NCI-H2196 (cell line): ENCODE results near the gene PRSS22.

Experiments
- DNase-seq: peaks from one replicate; lab custom pipeline; 2025; ENCODE audit not compliant: unreplicated experiment; lab: John Stamatoyannopoulos, UW

PRSS22 gene

DNA sequence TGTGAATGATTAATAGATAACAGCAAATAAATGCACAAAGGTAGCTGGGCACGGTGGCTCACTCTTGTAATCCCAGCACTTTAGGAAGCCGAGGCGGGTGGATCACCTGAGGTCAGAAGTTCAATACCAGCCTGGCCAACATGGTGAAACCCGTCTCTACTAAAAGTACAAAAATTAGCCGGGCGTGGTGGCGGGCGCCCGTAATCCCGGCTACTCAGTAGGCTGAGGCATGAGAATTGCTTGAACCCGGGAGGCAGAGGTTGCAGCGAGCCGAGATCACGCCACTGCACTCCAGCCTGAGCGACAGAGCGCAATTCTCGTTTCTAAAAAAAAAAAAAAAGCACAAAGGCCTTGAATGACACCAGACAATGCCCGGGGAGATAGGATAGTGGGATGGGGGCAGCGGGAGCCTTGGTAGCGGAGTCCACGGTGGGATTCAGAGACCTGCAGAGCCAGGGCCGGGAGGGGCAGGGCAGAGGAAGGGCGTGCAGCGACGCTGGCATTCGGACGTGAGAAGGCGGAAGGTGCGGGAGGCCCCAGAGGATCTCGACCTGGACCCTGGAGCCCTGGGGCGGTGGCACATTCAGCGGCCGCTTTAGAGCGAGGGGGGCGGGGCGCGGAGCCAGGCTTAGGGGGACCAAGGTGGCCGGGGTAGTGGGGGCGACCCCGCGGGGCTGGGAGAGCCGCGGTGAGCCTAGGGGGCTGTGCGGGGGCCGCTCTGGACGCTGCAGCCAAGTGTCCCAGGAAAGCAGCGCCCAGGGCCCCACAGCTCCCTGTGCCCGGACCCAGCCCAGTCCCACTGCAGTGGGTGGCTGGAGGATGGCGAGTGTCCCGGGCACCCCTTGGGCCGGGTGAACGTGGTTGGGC lies 24.0 kb upstream of the PRSS22 start:
- DNase-seq: peak; percentile 17

DNA sequence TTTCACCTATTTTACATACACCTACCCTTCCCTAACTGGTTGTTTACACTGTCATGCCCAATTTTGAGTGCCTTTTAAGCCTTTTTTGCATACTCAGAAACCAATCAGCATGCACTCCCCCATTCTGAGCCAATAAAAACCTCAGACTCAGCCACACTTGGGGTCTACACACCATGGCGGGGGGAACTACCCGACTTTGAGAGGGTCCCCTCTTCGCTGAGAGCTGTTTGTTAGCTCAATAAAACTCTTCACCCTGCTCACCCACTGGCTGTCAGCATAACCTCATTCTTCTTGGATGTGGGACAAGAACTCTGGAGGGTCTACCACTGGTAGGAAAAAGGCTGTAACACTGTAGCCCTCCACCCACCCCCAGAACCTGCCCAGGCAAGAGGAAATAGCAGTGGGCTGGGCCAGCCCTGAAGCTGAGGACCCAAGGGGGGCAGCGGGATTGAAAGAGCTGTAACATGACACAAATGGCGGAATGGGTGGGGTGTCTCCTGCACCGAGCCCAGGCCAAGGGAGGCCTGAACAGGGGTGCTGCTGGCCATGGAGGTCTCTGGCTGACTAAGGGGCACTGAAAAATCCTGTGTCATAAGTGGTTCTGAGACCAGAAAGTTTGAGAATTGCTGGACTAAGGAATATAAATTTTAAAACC lies 22.0 kb upstream of the PRSS22 start:
- no peak for DNase-seq

DNA sequence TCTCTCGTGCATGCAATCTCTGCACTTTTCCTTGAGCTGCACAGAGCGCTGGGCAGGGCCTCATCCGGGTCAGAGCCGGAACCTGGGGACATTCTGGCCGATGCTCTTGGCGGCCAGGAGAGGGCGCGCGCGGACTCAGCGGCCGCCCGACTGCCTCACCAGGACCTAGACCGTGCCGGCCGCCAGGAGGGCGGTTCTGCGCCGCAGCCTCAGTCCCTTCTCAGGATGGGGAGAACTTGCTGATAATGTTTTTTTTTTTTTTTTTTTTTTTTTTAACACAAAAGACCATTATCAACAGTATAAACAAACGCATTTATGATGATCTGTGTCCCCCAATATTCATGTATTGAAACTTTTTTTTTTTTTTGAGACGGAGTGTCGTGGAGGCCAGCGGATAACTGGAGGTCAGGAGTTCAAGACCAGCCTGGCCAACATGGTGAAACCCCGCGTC lies 17.0 kb upstream of the PRSS22 start:
- peak; percentile 78 for DNase-seq

DNA sequence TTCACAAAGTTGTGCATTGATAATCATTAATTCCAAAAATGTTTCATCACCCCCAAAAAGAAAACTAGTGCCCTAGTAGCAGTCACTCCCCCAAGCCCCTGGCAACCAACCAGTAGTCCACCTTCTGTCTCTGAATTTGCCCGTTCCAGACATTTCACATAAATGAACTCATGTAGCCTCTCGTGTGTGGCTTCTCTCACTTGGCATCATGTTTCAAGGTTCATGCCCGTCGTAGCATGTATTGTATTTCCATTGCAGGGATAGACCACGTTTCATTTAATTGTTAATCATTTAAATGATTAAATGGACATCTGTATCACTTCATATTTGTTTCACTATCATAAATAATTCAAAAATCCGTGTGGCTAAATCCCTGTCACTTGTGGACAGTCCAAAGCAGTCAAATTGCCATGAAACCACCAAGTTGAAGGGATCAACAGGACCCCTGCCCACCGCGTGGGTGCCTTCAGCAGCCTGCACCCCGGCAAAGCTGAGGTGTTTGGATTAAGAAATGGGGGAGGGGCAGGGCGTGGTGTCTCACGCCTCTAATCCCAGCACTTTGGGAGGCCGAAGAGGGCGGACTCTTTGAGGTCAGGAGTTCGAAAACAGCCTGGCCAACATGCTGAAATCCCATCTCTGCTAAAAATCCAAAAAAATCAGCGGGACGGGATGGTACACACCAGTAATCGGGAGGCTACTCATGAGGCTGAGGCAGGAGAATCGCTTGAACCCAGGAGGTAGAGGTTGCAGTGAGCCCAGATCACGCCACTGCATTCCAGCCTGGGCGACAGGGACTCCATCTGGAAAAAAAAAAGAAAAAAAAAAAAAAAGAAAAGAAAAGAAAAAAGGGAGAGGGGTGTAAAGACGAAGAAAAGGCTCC lies 16.3 kb upstream of the PRSS22 start:
- no peak for DNase-seq

DNA sequence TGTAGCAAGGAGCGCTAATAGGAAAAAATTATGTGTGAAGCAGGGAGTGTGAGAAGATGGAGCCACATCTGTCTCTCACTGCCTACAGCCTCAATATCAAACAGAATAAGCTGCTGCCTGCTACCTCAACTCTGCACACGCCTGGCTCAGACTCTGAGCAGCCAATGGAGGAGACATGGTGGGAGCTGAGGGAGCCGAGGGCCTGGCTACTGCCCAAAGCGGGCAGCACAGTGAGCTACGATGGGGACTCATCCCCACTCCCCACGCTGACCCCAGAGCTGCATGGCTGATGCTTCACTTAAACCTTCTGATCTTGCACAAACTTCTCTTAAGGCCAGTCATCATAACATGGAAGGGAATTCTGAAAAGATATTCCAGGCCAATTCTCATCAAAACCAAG lies 14.0 kb upstream of the PRSS22 start:
- DNase-seq: no peak

DNA sequence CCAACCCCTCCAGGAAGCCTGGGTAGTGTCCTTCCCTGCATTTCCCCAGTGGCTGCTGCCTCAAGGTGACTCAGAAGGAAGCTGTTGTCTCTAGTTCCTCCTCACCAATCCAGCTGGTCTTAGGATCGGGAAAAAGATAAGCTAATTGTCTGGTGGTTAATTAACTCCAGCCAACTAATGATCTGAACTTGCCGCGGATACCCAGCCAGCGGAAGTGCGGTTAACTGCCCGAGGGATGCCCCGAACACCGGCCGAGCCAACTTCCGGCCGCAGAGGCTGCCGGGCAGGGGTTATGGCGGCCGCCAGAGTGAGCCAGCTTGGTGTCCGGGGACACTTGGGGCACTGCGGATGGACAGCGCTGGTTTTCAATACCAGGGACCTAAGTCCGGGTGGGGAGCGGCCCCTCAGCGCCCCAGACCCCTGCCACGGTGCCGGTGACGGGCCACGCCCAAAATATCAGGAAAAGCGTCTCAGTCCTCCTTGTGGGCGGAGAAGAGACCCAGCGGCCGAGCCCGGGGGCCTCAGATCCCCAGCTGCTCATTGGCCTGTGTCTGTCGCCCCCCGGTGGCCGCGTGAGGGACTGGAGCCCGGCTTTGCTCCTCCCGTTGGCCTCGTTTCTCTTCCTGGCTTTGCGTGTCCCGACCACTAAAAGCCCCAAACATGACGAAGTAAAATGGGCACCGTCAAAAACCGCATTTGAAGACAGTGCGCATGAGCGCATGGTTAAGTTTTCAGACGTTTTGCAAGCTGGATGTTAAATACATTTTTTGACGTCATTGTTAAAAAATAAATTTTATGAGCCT lies 10.2 kb upstream of the PRSS22 start:
- peak; percentile 94 for DNase-seq

DNA sequence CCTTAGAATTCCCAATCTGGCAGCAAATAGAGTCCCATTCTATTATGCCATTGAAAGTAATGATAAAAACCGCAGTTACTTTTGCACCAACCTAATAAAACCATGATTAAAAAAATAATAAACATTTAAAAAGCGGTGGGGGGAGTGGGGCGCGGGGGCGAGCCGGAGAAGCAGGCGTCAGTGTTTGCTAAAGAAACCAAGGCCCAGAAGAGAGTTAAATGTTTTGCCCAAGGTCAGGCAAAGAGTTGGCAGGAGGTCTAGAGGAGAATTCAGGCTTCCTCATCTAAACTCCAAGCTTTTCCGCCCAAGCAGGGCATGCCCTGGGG lies 9.7 kb upstream of the PRSS22 start:
- no peak for DNase-seq

DNA sequence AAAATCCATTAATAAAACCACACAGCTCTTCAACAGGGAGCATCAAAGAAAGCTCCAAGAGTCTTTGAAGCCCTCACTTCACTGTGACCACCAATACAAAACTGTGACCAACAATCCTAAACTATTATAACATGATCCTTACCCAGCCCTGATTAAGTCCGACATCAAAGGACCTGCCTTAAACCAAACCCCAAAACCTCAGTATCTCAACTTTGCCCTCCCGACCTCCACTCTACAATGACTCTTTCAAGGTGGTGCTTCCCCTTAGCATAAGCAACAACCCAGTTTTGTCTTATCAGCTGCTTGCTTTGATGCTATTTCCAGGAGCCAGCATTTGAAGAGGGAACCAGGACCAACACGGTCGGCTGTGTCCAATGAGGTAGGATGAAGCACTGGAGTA lies 8.5 kb upstream of the PRSS22 start:
- DNase-seq: no peak

- DNase-seq: no peak
These were observed 7.7 kb upstream of the PRSS22 start for GRCh38 chr16:2865651-2866050.

DNA sequence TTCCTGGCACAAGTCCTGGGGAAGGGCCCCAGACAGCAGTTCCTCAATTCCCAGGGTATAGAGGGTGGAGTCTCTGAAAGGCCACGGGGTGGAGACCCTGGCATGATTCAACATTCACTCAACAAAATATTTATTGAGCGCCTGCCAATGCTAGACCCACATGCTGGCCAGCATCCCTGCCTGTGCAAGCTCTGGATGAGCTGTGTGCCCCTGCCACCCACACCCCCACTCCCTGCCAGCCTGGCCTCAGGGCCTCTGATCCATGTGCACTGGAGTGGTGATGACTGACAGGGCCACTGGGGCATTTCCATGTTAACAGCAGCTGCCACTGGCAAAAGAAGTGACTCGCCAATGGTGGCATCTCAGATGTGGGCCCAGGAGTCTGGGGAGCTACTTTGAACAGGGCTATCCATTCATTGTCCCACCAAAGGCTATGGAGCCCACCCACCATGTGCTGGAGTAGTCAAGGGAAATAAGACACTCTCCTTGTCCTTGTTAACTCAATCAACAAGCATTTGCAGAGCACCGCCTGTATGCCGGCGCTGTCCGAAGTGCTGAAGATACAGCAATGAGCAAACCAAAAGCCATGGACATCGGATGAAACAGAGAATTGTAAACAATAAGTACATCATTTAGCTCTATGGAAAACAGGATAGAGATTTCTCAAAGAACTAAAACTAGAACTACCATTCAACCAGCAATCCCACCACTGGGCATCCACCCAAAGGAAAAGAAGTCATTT lies 3.0 kb upstream of the PRSS22 start:
- DNase-seq: no peak

DNA sequence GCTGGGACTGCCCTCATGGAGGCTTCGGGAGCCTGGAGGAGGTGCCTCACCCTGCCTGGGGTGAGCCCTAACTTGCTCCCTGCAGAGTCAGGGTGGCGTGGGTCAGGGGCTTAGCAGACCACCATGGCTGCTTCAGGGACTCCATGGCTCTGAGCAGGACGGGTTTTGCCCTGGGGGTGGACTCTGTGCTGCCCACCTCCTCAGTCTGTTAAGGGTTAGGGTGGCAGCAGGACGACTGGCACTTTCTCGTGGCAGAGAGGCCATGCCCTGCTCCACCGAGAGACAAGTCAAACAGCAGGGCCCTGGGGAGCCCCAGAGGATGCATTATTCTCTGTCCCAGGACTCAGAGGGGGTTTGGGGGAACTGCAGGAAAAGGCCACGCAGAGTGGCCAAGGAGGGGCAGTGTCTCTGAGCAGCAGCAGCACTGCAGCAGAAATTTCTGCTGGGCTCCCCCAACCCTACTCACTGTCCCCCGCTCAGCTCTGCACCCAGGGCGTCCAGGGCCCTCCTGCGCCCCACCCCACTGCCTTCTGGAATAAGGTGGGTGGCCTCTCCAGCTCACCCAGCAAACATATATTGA lies 1.8 kb upstream of the PRSS22 start:
- DNase-seq: no peak

DNA sequence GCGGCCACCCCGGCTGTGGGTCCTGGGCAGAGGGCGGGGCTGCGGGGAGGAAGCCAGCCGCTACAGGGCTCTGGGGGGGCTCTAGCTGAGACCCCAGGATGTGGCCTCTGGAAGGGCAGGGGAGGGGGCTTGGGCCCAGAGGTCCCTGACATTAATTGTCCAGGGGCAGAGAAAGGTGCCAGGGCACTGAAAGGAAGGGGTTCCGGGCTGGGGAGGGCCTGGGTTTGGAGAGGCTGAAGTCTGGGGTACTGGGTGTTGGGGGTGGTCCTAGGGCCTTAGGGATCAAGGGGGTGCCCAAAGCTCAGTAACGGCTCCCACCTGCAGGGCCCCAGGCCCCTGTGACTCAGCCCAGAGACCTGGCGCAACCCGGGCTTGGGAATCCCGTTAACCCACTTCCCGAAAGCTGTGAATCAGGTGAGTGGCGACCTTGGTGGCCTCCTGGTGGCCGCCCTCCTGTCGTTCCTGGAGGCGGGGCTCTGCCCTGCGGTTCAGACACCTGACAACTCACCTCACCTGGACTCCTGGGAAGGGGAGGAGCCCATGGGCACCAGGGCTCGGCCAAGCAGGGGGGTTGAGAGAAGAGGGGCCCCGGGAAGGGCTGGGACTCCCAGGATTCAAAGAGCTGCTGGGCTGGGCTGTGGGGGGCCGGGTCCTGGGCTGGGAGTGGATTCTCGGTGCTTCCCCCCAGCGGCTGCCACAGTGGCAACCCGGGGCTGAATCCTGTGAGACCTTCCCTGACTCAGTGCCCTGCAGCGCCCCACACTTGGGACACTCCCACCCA lies 465 bp upstream of the PRSS22 start:
- peak; percentile 69 for DNase-seq

DNA sequence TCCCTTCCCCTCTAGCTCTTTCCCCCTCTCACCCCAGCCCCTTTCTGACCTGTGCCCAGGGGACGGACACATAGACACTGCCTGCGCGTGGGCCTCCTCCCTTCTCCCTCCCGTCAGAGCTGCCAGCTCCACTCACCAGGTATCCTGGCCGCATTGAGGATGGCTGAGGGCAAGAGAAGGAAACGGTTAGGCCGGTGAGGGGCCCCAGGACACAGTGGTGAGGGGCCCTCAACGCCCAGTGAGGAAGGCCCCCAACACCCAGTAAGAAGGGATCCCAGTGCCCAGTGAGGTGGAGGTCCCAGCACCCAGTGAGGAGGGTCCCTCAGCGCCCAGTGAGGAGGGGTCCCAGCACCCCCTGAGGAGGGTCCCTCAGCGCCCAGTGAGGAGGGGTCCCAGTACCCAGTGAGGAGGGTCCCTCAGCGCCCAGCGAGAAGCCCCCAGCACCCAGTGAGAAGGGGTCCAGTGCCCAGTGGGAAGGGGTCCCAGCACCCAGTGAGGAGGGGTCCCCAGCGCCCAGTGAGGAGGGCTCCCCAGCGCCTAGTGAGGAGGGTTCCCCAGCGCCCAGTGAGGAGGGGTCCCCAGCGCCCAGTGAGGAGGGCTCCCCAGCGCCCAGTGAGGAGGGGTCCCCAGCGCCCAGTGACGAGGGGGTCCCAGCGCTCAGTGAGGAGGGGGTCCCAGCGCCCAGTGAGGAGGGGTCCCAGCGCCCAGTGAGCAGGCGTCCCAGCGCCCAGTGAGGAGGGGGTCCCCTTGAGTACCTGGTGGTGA lies 1.1 kb downstream of the PRSS22 start:
- no peak for DNase-seq

GRCh38 chr16:2856061-2856670 lies 1.8 kb downstream of the PRSS22 start:
- DNase-seq: peak; percentile 51

GRCh38 chr16:2855536-2855935 lies 2.4 kb downstream of the PRSS22 start:
- no peak for DNase-seq

GRCh38 chr16:2854700-2855309 lies 3.2 kb downstream of the PRSS22 start:
- DNase-seq: no peak

- DNase-seq: no peak
These were observed 4.4 kb downstream of the PRSS22 start for GRCh38 chr16:2853531-2854073.
